ENCODE data around the gene DDX53. TPM values are rescaled to one million over a fixed set of nuclear protein-coding genes. Genes with fewer than 3 reads are reported as not detected.

DDX53 gene
- total and polyA plus RNA-seq, 3 donors from 2014 or later: 4.6 to 7.1 (median 5.3) TPM

DNA sequence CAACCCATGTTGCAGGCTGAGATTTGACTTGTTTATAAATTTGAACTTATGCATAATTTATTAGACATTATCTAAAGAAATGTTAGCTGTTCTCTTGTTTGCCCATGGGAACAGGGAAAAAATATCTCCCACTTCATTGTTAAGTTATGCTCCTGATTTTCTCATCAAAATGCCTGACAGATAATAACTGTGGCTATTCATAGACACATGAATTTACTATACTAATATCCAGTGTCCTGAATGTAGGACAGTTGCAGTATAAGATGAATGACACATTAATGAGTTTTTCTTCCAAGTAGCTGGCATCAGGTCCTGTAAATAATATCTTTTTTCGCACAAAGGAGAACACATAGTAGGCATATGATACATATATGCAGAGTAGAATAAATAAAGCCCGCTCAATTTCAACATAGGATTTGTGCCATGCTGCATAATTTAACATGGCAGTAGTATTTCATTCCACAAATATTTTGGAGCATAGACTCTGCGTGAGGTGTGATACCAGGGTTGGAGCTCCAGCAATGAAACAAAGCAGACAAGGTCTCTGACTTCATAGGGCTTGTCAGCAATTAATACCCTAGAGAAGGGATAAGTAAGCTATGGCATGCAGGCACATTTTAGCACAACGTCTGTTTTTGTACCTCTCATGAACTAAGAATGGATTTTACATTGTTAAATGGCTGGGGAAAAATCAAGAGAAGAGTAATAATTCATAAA lies 40.4 kb upstream of the DDX53 start:
- Histone ChIP-seq H3K4me1 (no peaks in the 10 kb centered on the region), H3K27me3 (no peaks in the 10 kb centered on the region), H3K36me3 (ENCODE audit: low read depth, missing control alignments) (no peaks in the 10 kb centered on the region), H3K4me3 (no peak overlapping the region), H3K9me3 (no peaks in the 10 kb centered on the region), H3K27ac (no peak overlapping the region)
- TF ChIP-seq POLR2A (IDR thresholded peaks at IDR 0.05) (no peak), CTCF (IDR thresholded peaks at IDR 0.05) (no peak)
- DNase-seq: no peak
- WGBS, 2 donors: 79 to 86% methylated on average over 4 of the region's 4 CpGs
- intact Hi-C loops (cut with DNase I; ENCODE audit: low total_unique reads): no loop called here

DNA sequence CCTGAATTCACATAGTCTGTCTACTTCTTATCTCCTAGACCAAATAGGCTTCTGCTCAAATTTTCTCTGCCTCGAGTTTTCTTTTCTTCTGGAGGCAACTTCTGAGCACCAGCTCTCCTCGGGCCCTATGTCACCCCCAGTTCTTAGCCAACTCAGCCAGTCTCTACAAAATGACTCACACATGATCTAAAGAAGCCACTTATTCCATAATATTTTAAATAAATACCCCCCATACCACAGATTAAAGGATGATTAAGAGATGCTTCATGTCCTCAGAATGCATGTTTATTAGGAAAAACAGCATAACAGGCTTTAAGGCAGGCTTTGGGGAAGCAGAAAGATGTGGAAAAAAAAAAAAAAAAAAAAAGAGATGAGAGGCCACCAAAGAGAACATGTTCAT lies 36.6 kb upstream of the DDX53 start:
- Histone ChIP-seq H3K27me3 (no peaks in the 10 kb centered on the region), H3K36me3 (ENCODE audit: low read depth, missing control alignments) (no peaks in the 10 kb centered on the region), H3K27ac (no peak overlapping the region), H3K9me3 (no peaks in the 10 kb centered on the region), H3K4me3 (no peak overlapping the region), H3K4me1 (no peaks in the 10 kb centered on the region)
- TF ChIP-seq POLR2A (IDR thresholded peaks at IDR 0.05) (no peak), CTCF (IDR thresholded peaks at IDR 0.05) (no peak)
- DNase-seq: no peak
- WGBS, 2 donors: 89 to 100% methylated on average over 2 of the region's 2 CpGs
- intact Hi-C loops (cut with DNase I; ENCODE audit: low total_unique reads): no loop called here

DNA sequence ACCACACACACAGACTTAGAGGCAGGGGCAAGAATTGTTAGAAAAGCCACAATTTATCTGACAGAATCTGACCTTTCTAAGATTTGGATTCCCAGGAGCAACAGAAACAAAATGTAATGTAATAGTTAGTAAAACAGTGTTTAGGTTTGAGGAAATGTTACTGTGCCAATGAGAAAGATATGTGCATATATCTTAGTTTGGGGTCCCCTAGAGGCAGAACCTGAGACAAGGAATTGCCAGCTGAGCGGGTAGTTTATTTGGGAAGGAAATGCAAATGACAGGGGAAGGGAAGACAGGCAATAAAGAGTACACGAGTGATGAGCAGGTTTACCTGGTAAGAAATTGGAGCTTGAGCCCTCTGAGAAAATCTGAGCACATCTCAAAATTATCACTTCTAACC lies 31.3 kb upstream of the DDX53 start:
- Histone ChIP-seq H3K36me3 (ENCODE audit: low read depth, missing control alignments) (no peaks in the 10 kb centered on the region), H3K4me3 (no peak overlapping the region), H3K4me1 (no peaks in the 10 kb centered on the region), H3K27me3 (no peaks in the 10 kb centered on the region), H3K27ac (no peak overlapping the region), H3K9me3 (no peaks in the 10 kb centered on the region)
- TF ChIP-seq CTCF (IDR thresholded peaks at IDR 0.05) (no peak), POLR2A (IDR thresholded peaks at IDR 0.05) (no peak)
- 85 to 94% methylated on average over 2 of the region's 2 CpGs for WGBS, 2 donors
- no peak for DNase-seq
- intact Hi-C loops (cut with DNase I; ENCODE audit: low total_unique reads): no loop called here

GRCh38 chrX:22969411-22969810 lies 30.3 kb upstream of the DDX53 start:
- Histone ChIP-seq H3K9me3 (no peaks in the 10 kb centered on the region), H3K4me1 (no peaks in the 10 kb centered on the region), H3K27ac (no peak overlapping the region), H3K4me3 (no peak overlapping the region), H3K36me3 (ENCODE audit: low read depth, missing control alignments) (no peaks in the 10 kb centered on the region), H3K27me3 (no peaks in the 10 kb centered on the region)
- intact Hi-C loops (cut with DNase I; ENCODE audit: low total_unique reads): no loop called here
- no peak for TF ChIP-seq CTCF (IDR thresholded peaks at IDR 0.05)
- no peak for DNase-seq
- WGBS, 2 donors: 20 to 25% methylated on average over 1 of the region's 1 CpG

GRCh38 chrX:22970861-22971260 lies 28.9 kb upstream of the DDX53 start:
- Histone ChIP-seq H3K36me3 (ENCODE audit: low read depth, missing control alignments) (no peaks in the 10 kb centered on the region), H3K4me3 (no peak overlapping the region), H3K4me1 (no peaks in the 10 kb centered on the region), H3K27ac (no peak overlapping the region), H3K27me3 (no peaks in the 10 kb centered on the region), H3K9me3 (no peaks in the 10 kb centered on the region)
- DNase-seq: no peak
- TF ChIP-seq CTCF (IDR thresholded peaks at IDR 0.05): no peak
- no peak for TF ChIP-seq POLR2A (IDR thresholded peaks at IDR 0.05)
- 80 to 87% methylated on average over 1 of the region's 1 CpG for WGBS, 2 donors
- intact Hi-C loops (cut with DNase I; ENCODE audit: low total_unique reads): no loop called here
